G401 (cell line): Measurements from ENCODE around the gene PACRG. TPM values are rescaled to one million over a fixed set of nuclear protein-coding genes. Genes with fewer than 3 reads are reported as not detected.

Experiments
- DNase-seq: peaks from one replicate; pipeline ENCODE4 v3.0.0-alpha.2; 2015; ENCODE audit warnings: low spot score
- in situ Hi-C: cut with HindIII; loops from 2 replicates; pipeline ENCODE4 v1.10.0; 2016; ENCODE audit warnings: low sequenced_read_pairs, mixed read lengths
- total RNA-seq: library from RNA; depleted of rRNA; stranded (reverse); fragments of >200 nt; shearing (Covaris generic); gene quantifications from 2 replicates; pipeline ENCODE4 v1.2.3, GENCODE V29; 2014

The PACRG gene
- total RNA-seq, 1 experiment from 2014 or later = not detected

GRCh38 chr6:163197839-163198238, 470.1 kb downstream of the PACRG start:
- no peak for DNase-seq
- in situ Hi-C loops = no loop called here

DNA sequence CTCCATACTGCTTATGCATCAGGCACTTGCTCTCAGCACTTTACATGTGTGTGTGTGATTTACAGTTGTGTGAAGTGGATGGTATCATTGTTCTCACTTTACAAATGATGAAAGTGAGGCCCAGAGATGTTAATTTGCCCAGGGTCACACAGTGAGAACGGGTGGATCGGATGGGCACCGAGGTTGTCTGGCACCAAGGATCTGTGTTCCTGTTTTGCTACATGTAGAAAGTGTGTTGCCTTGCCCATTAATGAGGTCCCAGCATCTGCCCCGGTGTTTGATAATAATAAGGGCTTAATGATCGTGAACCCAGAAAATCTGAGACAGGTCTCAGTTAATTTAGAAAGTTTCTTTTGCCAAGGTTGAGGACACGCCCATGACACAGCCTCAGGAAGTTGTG, 470.6 kb downstream of the PACRG start:
- in situ Hi-C loops = no loop called here
- DNase-seq = no peak

DNA sequence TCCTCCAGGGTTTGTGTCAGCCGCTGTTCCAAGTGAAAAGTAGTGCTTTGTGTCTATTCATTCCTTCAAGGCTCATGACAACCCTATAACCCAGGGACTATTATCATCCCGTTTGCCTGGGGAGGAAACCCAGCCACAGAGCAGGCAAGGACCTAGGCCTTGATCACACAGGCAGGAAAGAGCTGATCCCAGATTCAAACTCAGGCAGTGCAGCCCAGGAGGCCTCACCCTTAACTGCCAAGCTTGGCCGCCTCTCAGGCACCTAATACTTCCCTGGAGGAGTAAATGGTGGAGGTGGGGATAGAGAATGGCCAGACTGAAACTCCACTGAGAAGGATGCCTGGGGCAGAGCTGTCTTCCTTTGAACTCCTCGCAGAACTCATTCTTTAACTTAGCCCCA, 471.6 kb downstream of the PACRG start:
- no peak for DNase-seq
- in situ Hi-C loops = no loop called here

GRCh38 chr6:163200289-163200688, 472.5 kb downstream of the PACRG start:
- DNase-seq = no peak
- in situ Hi-C loops = loop anchor here (25.0 kb wide), 1 partner anchor 737 kb away; no protein-coding TSS in a partner anchor

DNA sequence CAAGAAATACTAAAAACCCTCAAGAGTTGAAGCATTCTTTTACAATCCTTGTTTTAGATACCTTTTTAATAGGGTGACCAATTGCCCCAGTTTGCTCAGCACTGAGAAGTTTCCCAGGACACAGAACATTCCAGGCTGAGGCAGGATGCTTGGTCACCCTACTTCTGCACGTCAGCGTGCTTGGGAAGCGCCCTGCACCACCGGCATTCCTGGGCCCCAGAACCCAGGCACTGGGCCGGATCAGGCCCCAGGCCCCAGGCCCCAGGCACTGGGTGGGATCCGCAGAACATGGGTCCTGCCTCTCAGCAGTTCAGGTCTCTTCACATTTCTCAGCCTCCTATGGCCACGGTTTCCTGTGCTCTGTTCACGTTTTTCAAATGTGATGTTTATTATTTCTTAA, 472.9 kb downstream of the PACRG start:
- in situ Hi-C loops = loop anchor here (25.0 kb wide), 1 partner anchor 737 kb away; no protein-coding TSS in a partner anchor
- no peak for DNase-seq

- in situ Hi-C loops = loop anchor here (25.0 kb wide), 1 partner anchor 735 kb away; no protein-coding TSS in a partner anchor
- DNase-seq = no peak
Measured at GRCh38 chr6:163201855-163202254, 474.1 kb downstream of the PACRG start.

GRCh38 chr6:163206196-163206595, 478.4 kb downstream of the PACRG start:
- in situ Hi-C loops = loop anchor here (25.0 kb wide), 1 partner anchor 731 kb away; no protein-coding TSS in a partner anchor
- DNase-seq = no peak

DNA sequence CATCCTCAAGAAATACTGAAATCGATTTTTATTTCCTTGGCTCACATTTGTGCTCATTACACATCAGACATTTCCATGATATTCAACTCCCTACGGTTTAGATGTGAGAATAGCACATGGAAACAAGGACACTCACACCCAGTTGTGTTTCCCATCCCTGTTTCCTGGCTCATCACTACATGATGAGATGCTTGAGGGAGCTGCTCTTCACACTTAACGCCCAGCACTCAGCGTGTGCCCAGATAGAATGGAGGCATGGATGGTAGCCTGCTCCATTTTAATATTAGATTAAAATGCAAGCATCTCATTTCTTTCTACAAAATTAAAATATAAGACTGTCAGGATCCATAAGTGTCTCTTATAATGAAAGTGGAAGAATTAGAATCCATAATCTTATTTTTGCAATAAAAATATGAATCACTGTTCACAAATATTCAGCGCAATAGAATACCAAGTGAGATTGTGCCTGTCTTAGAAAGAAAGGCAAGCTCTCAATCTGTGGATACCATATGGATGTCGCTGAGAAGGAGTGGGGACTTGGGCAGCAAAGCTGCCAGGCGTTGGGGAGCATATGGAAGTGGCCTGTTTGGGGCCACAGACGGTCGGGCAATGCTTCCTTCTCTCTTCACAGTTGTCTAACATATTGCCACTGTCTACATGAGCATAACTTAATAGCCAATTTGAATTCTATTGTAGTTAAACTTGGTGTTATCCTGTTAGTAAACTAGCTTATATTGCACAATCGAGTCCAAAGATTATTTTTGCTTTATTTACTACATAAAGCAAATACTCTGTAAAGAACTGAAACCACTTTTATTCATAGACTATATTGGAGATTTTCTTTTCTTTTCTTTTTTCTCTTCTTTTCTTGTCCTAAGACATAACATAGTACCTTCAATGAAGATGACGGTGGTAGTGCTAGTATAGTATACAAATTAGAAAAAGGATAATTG, 479.9 kb downstream of the PACRG start:
- in situ Hi-C loops = loop anchor here (25.0 kb wide), 1 partner anchor 730 kb away; no protein-coding TSS in a partner anchor
- DNase-seq = no peak

GRCh38 chr6:163209005-163209404, 481.2 kb downstream of the PACRG start:
- no peak for DNase-seq
- in situ Hi-C loops = loop anchor here (25.0 kb wide), 1 partner anchor 728 kb away; no protein-coding TSS in a partner anchor

GRCh38 chr6:163212123-163212522, 484.3 kb downstream of the PACRG start:
- DNase-seq = no peak
- in situ Hi-C loops = loop anchor here (25.0 kb wide), 1 partner anchor 725 kb away; no protein-coding TSS in a partner anchor

DNA sequence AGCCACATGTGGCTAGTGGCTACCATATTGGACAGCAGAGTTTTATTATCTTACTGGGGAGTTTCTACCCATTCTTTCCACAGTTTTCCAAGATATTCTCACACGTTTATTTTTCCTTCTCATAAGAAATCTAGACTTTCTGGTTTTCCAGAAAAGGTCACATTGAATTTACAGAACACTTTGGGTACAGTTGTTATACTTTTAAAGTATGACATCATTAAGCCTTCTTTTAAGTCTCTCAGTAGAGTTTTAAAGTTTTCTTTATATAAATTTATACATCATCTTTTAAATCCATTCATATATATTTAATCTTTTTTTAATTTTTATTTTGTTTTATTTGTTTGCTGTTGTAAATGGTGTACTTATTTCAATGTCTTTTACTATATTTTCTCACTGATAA, 486.5 kb downstream of the PACRG start:
- no peak for DNase-seq
- in situ Hi-C loops = loop anchor here (25.0 kb wide), 1 partner anchor 723 kb away; no protein-coding TSS in a partner anchor

GRCh38 chr6:163218361-163218894, 490.7 kb downstream of the PACRG start:
- in situ Hi-C loops = loop anchor here (25.0 kb wide), 1 partner anchor 719 kb away; no protein-coding TSS in a partner anchor
- no peak for DNase-seq

GRCh38 chr6:163226181-163226835, 498.5 kb downstream of the PACRG start:
- no peak for DNase-seq
- in situ Hi-C loops = no loop called here

DNA sequence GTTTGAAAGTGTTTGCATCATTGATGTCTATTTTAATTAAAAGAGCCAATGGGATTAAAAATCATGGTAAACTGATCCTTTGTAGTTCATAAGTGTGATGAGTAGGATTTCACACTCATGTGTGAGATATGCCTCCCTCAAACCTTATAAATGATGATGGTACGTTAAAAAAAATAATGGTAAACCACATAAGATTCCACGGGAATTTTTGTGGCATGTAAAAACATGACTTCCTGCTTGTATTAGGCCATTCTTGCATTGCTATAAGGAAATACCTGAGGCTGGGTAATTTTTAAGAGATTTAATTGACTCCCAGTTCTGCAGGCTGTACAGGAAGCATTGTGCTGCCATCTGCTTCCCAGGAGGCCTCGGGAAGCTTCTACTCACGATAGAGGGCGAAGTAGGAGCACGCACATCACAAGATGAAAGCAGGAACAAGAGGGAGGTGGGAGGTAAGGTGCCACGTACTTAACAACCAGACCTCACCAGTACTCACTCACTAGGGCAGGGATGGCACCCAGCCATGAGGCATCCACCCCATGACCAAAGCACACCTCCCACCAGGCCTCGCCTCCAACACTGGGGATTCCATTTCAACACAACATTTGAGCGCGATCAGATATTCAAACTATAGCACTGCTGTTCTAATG, 499.2 kb downstream of the PACRG start:
- in situ Hi-C loops = no loop called here
- DNase-seq = no peak

- no peak for DNase-seq
- in situ Hi-C loops = no loop called here
Measured at GRCh38 chr6:163228041-163228440, 500.3 kb downstream of the PACRG start.

- DNase-seq = no peak
- in situ Hi-C loops = no loop called here
Measured at GRCh38 chr6:163229050-163229449, 501.3 kb downstream of the PACRG start.

- no peak for DNase-seq
- in situ Hi-C loops = no loop called here
Measured at GRCh38 chr6:163230901-163231300, 503.1 kb downstream of the PACRG start.

- in situ Hi-C loops = no loop called here
- no peak for DNase-seq
Measured at GRCh38 chr6:163231356-163232014, 503.7 kb downstream of the PACRG start.
